ENCODE results near the gene TOMM34.
A peak's percentile ranks its signal among the peaks of the same experiment; 100 is the strongest.

TOMM34 gene

GRCh38 chr20:44916586-44916985 is 43.6 kb downstream of the TOMM34 start:
- Histone ChIP-seq H3K27me3 (ENCODE audit: insufficient read depth, insufficient read length) (no peaks in the 10 kb centered on the region), H3K36me3 (ENCODE audit: insufficient read depth, insufficient read length, low read length) (peaks cover 74% of the 10 kb centered on the region), H3K9me3 (ENCODE audit: insufficient read depth, low read length) (no peaks in the 10 kb centered on the region), H3K4me3 (ENCODE audit: insufficient read length, low read depth) (no peak overlapping the region), H3K4me1 (ENCODE audit: insufficient read depth, insufficient read length) (peaks cover 3% of the 10 kb centered on the region), H3K9ac (ENCODE audit: insufficient read length, low read depth) (no peak overlapping the region)
- no peak for DNase-seq (ENCODE audit: low read depth, low spot score)
- no peak for TF ChIP-seq ZNF274 (IDR thresholded peaks at IDR 0.05; ENCODE audit: low read depth, low read length)
- no peak for TF ChIP-seq YY1 (IDR thresholded peaks at IDR 0.05; ENCODE audit: insufficient read depth, insufficient read length)
- TF ChIP-seq SUZ12 (IDR thresholded peaks at IDR 0.05; ENCODE audit: extremely low read depth, insufficient read depth, insufficient read length) = no peak

- Histone ChIP-seq H3K27me3 (ENCODE audit: insufficient read depth, insufficient read length) (no peaks in the 10 kb centered on the region), H3K4me3 (ENCODE audit: insufficient read length, low read depth) (no peak overlapping the region), H3K9ac (ENCODE audit: insufficient read length, low read depth) (no peak overlapping the region), H3K4me1 (ENCODE audit: insufficient read depth, insufficient read length) (peaks cover 3% of the 10 kb centered on the region), H3K9me3 (ENCODE audit: insufficient read depth, low read length) (no peaks in the 10 kb centered on the region), H3K36me3 (ENCODE audit: insufficient read depth, insufficient read length, low read length) (peaks cover 67% of the 10 kb centered on the region)
- no peak for TF ChIP-seq ZNF274 (IDR thresholded peaks at IDR 0.05; ENCODE audit: low read depth, low read length)
- no peak for TF ChIP-seq YY1 (IDR thresholded peaks at IDR 0.05; ENCODE audit: insufficient read depth, insufficient read length)
- TF ChIP-seq SUZ12 (IDR thresholded peaks at IDR 0.05; ENCODE audit: extremely low read depth, insufficient read depth, insufficient read length) = no peak
- DNase-seq (ENCODE audit: low read depth, low spot score) = no peak
Observed at GRCh38 chr20:44914924-44915323, 45.3 kb downstream of the TOMM34 start.

- no peak for DNase-seq (ENCODE audit: low read depth, low spot score)
- Histone ChIP-seq H3K9ac (ENCODE audit: insufficient read length, low read depth) (peak overlapping the region; percentile 74), H3K4me1 (ENCODE audit: insufficient read depth, insufficient read length) (peaks cover 9% of the 10 kb centered on the region), H3K27me3 (ENCODE audit: insufficient read depth, insufficient read length) (no peaks in the 10 kb centered on the region), H3K4me3 (ENCODE audit: insufficient read length, low read depth) (no peak overlapping the region), H3K36me3 (ENCODE audit: insufficient read depth, insufficient read length, low read length) (peaks cover 59% of the 10 kb centered on the region), H3K9me3 (ENCODE audit: insufficient read depth, low read length) (no peaks in the 10 kb centered on the region)
- TF ChIP-seq YY1 (IDR thresholded peaks at IDR 0.05; ENCODE audit: insufficient read depth, insufficient read length) = no peak
- no peak for TF ChIP-seq SUZ12 (IDR thresholded peaks at IDR 0.05; ENCODE audit: extremely low read depth, insufficient read depth, insufficient read length)
- no peak for TF ChIP-seq ZNF274 (IDR thresholded peaks at IDR 0.05; ENCODE audit: low read depth, low read length)
Observed at GRCh38 chr20:44912189-44912588, 48.0 kb downstream of the TOMM34 start.

- H3K9me3 ChIP-seq (ENCODE audit: insufficient read depth, low read length) = no peaks in the 10 kb centered on the region
- H3K36me3 ChIP-seq (ENCODE audit: insufficient read depth, insufficient read length, low read length) = peaks cover 59% of the 10 kb centered on the region
- H3K4me3 ChIP-seq (ENCODE audit: insufficient read length, low read depth) = peak overlapping the region; percentile 15
- peaks cover 9% of the 10 kb centered on the region for H3K4me1 ChIP-seq (ENCODE audit: insufficient read depth, insufficient read length)
- peak overlapping the region; percentile 74 for H3K9ac ChIP-seq (ENCODE audit: insufficient read length, low read depth)
- H3K27me3 ChIP-seq (ENCODE audit: insufficient read depth, insufficient read length) = no peaks in the 10 kb centered on the region
- DNase-seq (ENCODE audit: low read depth, low spot score) = peak; percentile 63
- no peak for TF ChIP-seq YY1 (IDR thresholded peaks at IDR 0.05; ENCODE audit: insufficient read depth, insufficient read length)
Observed at GRCh38 chr20:44911264-44911921, 48.8 kb downstream of the TOMM34 start.

- Histone ChIP-seq H3K9me3 (ENCODE audit: insufficient read depth, low read length) (no peaks in the 10 kb centered on the region), H3K36me3 (ENCODE audit: insufficient read depth, insufficient read length, low read length) (peaks cover 59% of the 10 kb centered on the region), H3K4me1 (ENCODE audit: insufficient read depth, insufficient read length) (peaks cover 9% of the 10 kb centered on the region), H3K27me3 (ENCODE audit: insufficient read depth, insufficient read length) (no peaks in the 10 kb centered on the region), H3K4me3 (ENCODE audit: insufficient read length, low read depth) (peak overlapping the region; percentile 59), H3K9ac (ENCODE audit: insufficient read length, low read depth) (peak overlapping the region; percentile 93)
- no peak for DNase-seq (ENCODE audit: low read depth, low spot score)
- TF ChIP-seq YY1 (IDR thresholded peaks at IDR 0.05; ENCODE audit: insufficient read depth, insufficient read length) = no peak
- TF ChIP-seq SUZ12 (IDR thresholded peaks at IDR 0.05; ENCODE audit: extremely low read depth, insufficient read depth, insufficient read length) = no peak
- TF ChIP-seq ZNF274 (IDR thresholded peaks at IDR 0.05; ENCODE audit: low read depth, low read length) = no peak
Observed at GRCh38 chr20:44910690-44911262, 49.4 kb downstream of the TOMM34 start.

- Histone ChIP-seq H3K9me3 (ENCODE audit: insufficient read depth, low read length) (no peaks in the 10 kb centered on the region), H3K36me3 (ENCODE audit: insufficient read depth, insufficient read length, low read length) (peaks cover 62% of the 10 kb centered on the region), H3K4me1 (ENCODE audit: insufficient read depth, insufficient read length) (peaks cover 9% of the 10 kb centered on the region), H3K27me3 (ENCODE audit: insufficient read depth, insufficient read length) (no peaks in the 10 kb centered on the region), H3K9ac (ENCODE audit: insufficient read length, low read depth) (peak within 1 kb of the TSS; percentile 93), H3K4me3 (ENCODE audit: insufficient read length, low read depth) (peak within 1 kb of the TSS; percentile 59)
- TF ChIP-seq YY1 (IDR thresholded peaks at IDR 0.05; ENCODE audit: insufficient read depth, insufficient read length) = no peak
- no peak for TF ChIP-seq ZNF274 (IDR thresholded peaks at IDR 0.05; ENCODE audit: low read depth, low read length)
- no peak for TF ChIP-seq SUZ12 (IDR thresholded peaks at IDR 0.05; ENCODE audit: extremely low read depth, insufficient read depth, insufficient read length)
- peak; percentile 35 for DNase-seq (ENCODE audit: low read depth, low spot score)
Observed at GRCh38 chr20:44909872-44910689, 50.1 kb downstream of the TOMM34 start, which contains the start of gene PABPC1L. Gene PABPC1L (plus strand): TSS chr20:44910060. CDS start chr20:44910144, 84 bp downstream.

Measured in NT2/D1 (cell line).